RCC 7860 (cell line): ENCODE measurements around the gene VOPP1.
A peak's percentile ranks its signal among the peaks of the same experiment; 100 is the strongest.
"Not testable (repeated sequence)": the region's sequence is repeated elsewhere in the genome, so short reads cannot be mapped to it uniquely, and the experiment has no call there.

Source experiments
- DNase-seq: peaks from one replicate; pipeline ENCODE4 v3.0.0-alpha.2; 2015; ENCODE audit warnings: low spot score
- FAIRE-seq: peaks from 2 replicates; lab custom pipeline; 2012; peaks lifted over from hg19 to GRCh38; lab: Jason Lieb, UNC

Gene VOPP1

DNA sequence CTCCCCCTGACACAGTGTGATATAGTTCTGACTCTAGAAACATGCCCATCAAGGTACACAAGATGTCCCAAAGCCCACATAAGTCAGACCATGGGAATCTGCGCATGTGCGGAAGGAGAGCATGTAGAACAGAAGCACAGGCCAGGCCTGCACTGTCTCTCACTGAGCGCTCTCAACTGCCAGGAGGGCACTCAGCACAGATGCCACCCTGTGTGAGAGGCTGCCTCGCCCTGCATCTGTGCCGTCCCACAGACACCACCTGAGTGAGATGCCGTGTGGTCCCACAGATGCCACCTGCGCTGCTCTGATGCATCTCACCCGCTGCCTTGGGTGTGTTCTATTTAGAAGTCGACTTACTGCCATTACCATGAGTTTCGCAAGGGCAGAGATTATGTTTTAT lies 98.4 kb downstream of the VOPP1 start:
- DNase-seq (no peak), FAIRE-seq (no peak)

DNA sequence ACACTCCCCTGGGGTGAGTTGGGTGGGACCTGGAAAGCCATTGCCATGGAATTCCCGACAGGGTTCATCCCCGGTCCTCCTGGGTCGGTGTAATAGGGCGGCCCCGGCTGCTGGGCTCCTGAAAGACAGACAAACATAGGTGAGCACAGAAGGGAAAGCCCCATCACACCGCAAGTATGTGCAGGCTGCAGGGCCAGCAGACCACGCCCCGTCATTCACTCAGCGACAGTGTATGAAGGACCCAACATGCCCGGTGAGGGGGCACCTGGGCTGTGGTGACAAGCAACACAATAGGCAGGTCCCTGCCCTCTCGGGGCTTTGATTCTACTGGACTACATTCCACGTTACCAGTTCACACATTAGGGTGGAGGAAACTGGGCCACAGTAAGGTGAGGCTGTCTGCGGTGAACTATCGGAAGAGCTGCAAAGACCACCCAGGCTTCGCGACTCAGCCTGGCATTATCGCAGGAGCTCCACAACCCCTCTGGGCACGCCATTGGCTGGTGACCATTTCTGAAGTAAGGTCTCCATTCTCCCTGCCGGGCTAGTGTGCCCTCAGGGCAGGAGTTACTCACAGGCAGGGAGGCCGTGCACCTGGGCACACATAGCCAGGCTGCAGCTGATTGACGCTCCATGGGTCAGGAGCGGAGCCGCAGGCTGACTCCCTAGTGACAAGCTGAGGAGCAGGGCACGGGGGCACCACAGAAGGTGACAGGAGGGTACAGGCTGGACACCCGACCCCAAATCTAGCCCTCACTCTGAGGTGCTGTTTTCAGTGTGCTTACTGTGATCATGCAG lies 99.2 kb downstream of the VOPP1 start:
- FAIRE-seq (no peak), DNase-seq (no peak)

DNA sequence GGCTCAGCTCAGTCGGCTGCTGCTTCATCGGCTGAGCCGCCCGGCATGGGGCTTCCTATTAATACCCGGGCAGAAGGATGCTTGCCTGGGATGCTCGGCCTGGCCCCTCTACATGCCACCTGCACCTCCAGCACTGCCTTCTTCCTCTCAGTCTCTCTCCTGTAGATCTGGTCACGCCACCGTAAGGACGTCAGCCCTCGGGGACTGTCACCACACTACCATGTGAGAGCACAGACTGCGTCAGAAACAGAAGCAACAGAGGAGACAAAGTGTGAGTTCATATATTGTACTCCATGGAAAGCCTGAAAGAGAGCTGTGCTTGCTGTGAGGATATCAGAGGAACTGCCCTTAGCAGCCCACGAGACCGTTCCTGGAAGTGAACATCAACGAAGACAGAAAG lies 99.9 kb downstream of the VOPP1 start:
- not testable (repeated sequence) for FAIRE-seq

DNA sequence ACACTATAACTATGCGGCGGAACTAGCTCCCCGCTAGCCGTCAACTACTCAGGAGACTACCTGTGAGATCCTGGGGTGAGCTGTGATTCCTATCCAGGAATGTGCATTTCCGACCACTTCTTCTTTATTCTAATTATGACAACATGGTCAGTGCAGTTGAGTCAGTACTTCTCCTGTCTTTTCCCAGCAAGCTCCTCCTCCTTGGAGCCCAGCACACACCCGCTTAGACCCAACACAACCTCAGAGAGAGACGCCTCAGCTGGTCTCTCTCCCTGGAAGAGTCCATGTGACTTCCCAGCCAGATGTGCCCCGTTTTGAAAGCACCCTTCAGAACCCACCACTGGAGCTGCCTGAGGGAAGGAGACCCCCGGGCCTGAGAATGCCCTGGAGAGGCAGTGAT lies 100.7 kb downstream of the VOPP1 start:
- not testable (repeated sequence) for DNase-seq, FAIRE-seq

More for the DNA sequence above, 99.9 kb downstream of the VOPP1 start:
- not testable (repeated sequence) for DNase-seq

DNA sequence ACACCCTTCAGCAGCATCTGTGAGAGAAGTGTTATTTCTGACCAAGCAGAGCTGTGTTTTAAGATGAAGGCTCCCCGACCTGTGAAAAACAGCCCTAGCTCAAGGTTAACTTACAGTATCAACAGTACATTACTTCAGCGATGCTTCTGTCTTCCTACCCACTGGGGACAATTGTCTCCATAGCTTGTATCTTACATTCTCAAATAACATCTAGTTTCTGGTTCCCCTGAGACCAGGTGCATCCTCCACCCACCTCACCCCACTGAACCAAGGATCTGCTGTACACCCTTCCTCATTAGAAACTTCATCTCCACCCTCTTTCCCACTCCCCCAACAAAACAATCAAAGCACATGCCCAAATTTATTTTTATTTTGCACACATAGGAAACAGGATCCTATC lies 102.0 kb downstream of the VOPP1 start:
- no peak for FAIRE-seq

DNA sequence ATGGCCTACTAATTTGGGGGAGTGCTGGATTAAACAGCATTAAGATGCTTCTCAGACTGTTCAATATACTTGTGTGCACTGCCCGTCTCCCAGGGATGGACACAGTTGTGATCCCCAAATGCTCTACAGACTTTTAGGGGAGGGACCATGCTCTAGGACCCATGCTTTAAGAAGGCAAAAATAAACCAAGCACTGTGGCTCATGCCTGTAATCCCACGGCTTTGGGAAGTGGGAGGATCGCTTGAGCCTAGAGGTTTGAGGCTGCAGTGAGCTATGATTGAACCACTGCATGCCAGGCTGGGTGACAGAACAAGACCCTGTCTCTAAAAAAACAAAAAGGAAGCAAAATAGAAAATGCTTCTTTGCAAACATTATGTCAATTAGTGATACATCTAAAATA lies 102.6 kb downstream of the VOPP1 start:
- FAIRE-seq: no peak
- no peak for DNase-seq

More for the DNA sequence above, 102.0 kb downstream of the VOPP1 start:
- DNase-seq: no peak

DNA sequence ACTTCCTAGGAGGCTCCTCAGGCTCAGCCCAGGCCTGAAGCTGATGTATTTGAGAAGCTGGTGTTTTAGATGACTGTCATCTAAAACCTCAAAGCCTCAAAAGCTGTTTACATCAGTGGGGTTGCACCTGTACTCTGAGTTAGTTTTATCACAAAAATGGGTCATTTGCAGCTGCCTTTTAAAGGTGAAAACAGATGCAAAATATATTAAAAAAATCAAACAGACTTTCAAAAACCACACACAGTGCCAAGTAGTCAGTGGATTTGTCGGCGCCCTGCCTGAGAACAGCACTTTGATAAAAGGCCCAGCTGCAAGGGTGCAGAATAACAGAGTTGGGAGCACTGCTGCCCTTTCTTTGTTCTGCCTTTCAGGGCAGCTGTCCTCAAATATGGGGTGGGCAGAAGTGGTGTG lies 103.0 kb downstream of the VOPP1 start:
- DNase-seq (no peak), FAIRE-seq (no peak)

DNA sequence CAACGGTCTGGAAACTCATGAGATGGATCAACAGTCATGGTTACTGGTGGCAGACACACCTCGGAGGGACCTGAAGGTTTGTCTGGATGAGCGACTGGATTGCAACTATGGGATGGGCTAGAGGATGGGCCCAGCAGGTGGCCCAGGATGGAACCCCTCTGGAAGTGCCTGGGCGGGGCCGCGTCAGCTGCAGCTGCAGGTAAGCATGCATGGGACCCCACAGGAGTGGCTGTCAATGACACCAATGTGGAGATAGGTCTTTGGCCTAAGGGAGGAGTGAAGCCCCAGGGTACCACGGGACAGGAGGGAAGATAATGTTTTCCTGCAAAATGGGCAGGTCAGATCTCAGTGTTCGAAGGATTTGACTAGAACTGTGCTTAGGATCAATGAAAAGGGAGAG lies 103.8 kb downstream of the VOPP1 start:
- DNase-seq (no peak), FAIRE-seq (no peak)

DNA sequence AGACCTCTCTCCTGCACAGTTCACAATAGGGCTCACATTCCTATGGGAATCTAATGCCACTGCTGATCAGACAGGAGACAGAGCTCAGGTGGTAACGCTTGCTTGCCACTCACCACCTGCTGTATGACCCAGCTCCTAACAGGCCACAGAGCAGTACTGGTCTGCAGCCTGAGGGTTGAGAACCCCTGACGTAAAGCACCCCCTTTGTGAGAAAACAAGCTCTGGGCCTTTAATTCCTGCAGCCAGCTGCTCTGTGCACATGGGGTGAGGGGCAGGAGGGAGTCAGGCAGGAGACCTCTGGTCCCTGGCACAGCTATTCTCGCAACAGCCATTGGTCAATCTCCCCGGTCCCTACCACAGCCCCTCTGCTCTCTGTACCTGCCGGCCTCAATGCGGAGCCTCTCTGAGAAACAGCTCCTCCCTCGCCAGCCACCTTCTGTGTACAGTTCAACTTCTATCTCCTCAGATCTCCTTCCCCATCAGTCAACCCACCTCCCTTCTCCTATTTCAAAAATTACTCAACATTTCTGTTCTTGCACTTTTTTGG lies 105.2 kb downstream of the VOPP1 start:
- FAIRE-seq (no peak), DNase-seq (no peak)

DNA sequence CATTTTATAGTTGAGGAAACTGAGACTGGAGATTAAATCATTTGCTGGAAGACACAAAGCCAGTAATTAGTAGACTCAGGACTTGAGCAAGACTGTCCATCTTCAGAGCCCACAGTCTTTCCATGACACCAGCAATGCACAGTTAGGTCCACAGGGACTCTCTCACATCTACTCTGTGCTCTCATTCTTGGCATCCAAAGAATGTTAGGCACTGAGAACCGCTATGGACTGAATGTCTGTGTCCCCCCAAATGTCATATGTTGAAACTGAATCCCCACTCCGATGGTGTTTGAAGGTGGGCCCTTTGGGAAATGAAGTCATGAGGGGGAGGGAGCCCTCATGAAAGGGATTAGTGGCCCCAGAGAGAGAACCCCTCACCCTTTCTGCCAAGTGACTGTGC lies 106.6 kb downstream of the VOPP1 start:
- FAIRE-seq: no peak

DNA sequence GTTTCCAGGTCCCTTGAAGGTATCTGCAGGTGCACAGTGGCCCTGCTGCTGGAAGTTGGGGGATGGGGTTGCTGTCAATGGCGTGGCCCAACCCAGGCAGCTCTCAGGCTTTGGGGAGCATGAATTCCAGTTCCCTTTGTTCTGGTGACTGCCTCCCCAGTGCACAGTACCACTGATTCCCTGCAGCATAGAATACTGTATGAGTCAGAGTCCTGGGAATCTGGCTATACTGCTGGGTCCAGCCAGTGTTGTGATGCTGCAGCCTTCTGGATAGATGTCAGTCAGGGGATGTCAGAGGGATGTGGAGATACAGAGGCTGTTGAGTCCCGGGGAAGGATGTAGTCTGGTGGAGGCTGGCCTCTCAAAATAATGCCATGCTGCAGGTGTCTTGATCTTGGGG lies 107.9 kb downstream of the VOPP1 start:
- FAIRE-seq: no peak
- DNase-seq: no peak

More for the DNA sequence above, 106.6 kb downstream of the VOPP1 start:
- DNase-seq: no peak

DNA sequence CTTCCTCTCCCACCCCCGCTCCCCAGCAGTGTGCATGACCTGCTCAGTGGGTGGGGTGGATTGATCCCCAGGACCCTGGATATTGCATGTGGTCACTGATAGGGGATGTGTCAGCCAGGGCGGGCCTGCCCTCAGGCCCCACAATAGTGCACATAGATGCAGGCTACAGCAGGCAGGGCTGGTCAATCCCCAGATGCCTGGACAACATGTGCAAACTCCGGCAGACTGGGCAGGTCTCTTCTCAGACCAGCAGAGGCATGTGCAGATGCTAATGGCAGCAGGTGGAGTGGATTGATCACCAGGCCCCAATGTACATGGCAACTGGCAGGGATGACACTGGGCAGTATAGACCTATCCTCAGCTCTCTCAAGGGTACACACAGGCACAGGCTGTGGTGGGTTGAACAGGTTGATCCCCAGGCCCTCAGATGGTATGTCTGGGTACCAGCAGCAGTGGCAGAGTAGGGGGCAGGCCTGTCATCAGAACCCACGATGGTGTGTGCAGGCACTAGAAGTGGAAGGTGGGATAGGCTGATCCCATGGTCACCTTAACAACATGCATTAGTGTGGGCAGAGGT lies 108.5 kb downstream of the VOPP1 start:
- DNase-seq: no peak
- no peak for FAIRE-seq

DNA sequence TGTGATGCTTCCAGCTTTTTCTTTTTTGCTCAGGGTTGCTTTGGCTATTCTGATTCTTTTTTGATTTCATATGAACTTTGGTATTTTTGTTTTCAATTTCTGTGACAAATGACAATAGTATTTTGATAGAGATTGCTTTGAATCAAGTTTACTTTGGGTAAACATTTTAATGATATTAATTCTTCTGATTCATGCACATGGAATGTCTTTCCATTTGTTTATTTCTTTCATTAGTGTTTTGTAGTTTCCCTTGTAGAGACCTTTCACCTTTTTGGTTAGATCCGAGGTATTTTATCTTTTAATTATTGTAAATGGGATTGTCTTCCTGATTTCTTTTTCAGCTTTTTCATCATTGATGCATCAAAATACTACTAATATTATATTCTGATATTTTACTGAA lies 114.0 kb downstream of the VOPP1 start:
- FAIRE-seq: no peak
- no peak for DNase-seq

DNA sequence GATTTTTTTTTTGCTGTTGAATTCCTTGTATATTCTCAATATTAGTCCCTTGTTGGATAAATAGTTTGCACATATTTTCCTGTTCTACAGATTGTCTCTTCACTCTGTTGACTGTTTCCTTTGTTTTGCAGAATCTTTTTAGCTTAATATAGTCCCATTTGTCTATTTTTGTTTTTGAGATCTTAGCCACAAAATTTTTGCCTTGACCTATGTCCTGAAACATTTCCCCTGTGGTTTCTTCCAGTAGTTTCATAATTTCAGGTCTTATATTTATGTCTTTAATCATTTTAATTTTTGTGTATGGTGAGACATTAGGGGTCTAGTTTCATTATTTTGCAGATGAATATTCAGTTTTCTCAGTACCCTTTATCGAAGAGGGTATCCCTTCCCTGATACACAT lies 114.5 kb downstream of the VOPP1 start:
- no peak for FAIRE-seq
- DNase-seq: no peak

DNA sequence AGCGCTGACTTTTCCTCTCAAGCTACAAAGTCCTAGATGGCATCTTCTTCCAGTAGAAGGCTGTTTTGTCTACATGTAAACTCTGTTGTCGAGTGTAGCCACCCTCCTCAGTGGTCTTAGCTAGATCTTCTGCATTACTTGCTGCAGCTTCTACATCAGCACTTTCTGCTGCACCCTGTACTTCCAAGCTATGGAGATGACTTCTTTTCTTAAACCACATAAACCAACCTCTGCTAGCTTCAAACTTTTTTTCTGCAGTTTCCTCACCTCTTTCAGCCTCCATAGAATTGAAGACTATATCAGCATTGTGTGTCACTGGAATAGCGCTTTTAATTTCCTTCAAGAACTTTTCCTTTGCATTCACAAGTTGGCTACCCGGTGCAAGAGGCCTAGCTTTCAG lies 119.3 kb downstream of the VOPP1 start:
- FAIRE-seq (no peak), DNase-seq (no peak)

DNA sequence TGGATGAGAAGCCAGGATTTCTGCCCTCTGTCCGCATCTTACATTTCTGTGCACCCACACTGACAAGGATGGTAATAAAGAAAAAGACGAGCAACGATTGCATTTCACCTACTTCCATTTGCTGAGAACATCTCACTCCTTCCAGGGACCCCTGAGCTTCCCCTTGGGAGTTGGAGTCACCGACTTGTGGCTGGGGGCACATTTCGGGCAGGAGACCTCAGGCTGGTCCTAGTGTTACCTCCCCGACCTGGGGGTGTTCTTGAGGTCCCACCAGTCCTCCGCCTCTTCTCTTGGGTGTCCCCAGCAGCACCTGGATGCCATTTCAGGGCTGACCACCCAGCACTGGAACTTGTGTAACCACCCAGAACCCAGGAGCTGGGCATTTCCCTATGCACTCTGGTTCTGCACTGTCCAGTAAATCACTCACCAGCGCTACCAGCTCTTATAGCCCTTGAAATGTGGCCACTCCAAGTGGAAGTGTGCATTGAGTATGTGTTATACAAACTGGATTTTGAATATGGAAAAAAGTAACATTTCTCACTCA lies 122.2 kb downstream of the VOPP1 start:
- FAIRE-seq: no peak
- no peak for DNase-seq

DNA sequence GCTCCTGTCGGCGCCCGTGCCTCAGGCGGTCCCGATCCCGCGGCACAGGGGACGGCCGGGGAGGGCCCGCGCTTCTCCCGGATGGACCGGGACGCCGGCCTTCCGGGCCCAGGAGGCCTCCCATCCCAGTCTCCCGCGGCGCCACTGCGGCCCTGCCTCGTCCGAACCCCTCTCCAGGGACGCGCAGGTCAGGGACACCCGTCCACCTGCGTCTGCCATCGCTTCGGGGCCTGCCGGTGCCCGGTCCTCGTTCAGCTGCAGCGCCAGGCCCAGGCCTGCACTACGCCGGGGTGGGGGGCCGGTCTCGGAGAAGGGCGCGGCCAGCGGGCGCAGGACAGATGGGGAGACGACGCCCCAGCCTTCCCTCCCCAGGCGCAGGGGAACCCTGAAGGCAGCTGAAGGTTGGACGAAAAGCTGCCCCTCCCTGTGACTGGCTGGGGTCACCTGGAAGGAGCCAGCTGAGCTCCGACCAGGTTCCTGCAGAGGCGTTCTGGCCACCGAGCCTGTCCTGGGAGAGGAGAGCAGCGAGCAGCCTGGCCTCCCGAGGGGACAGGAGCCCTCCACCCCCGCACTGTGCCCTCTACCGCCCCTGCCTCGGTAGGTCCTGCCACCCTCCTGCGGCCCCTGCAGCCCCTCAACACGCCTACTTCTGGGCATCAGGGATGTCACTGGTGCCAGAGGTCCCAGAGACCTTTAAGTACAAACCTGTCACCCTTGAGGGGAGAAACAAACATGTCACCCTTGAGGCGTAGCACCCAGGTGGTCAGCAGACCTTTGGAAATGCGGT lies 122.9 kb downstream of the VOPP1 start:
- no peak for DNase-seq

DNA sequence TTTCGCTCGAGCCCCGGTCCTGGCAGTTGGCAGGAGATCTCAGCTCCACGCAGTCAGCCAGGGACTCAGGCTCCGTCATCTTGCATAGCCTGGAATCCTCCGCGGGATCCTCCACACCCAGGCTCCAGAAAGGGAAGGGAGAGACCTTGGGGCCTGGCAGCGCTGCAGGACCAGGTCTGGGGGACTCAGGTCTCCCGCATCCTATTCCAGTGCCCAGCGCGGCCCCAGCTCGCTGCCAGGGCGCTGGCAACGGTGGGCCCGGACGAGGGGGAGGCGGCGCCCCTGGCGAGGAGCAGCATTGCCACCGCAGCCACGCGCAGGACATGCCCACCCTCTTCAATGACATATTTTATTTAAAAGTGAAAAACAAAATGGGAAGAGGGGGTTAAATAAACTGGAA lies 123.8 kb downstream of the VOPP1 start:
- no peak for FAIRE-seq
- no peak for DNase-seq

More for the DNA sequence above, 122.9 kb downstream of the VOPP1 start:
- no peak for FAIRE-seq

DNA sequence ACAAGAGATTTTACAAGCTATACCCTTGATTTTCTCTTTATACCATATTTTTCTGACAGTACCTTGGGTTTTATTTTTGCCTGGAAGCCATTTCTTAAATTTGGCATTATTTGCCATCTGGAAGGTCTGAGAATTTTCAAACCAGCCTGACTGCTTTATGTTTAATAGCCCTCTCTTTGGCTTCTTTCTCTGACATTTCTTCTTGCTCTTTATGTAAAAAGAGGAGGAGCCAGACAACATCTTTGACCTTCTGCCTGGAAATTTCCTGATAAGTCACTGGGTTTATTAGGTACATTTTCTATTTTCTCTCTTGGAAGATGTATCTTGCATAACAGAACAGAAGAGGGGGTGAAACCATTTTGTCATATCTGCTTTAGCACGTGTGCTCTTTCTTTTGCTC lies 127.5 kb downstream of the VOPP1 start:
- no peak for DNase-seq
- FAIRE-seq: no peak

DNA sequence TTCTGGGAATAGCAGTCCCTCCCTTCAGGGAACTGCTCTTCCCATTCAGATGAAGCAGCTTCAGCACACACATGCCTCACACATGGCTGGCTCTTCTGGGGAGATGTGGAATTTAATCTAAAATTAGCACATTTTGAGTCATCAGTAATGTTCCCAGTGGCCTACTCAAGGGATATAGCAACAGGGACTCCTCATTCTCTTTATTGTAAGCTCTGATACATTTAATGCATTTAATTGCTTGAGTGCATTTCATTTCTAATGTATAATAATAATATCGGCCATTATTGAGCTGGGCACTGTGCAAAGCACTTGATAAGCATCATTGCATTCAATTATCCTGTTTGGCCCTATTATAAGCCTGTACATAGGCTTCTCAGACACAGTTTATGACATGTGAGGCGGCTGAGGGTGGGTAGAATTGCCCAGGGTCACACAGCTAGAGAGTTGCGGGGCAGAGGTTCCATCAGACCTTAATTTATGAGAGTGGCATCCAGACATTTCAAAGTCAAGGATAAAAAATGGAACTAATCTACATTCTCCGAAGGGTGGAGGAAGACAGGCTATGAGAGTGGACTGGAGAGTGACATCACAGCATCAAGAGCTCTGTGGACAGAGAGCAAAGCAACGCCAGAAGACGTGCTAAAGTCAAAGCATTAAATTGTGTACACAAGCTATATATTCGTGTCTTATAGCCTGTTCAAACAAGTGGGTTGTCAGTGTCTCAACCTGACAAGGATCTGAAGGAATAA lies 130.4 kb downstream of the VOPP1 start:
- peak; percentile 22 for DNase-seq
- FAIRE-seq: no peak
